GDM1 (cell line): ENCODE measurements around the gene SIT1.

Source experiments
- DNase-seq: peaks from one replicate; lab custom pipeline; 2025; lab: John Stamatoyannopoulos, UW

The SIT1 gene

GRCh38 chr9:35606138-35606504, 44.6 kb downstream of the SIT1 start:
- DNase-seq = no peak

DNA sequence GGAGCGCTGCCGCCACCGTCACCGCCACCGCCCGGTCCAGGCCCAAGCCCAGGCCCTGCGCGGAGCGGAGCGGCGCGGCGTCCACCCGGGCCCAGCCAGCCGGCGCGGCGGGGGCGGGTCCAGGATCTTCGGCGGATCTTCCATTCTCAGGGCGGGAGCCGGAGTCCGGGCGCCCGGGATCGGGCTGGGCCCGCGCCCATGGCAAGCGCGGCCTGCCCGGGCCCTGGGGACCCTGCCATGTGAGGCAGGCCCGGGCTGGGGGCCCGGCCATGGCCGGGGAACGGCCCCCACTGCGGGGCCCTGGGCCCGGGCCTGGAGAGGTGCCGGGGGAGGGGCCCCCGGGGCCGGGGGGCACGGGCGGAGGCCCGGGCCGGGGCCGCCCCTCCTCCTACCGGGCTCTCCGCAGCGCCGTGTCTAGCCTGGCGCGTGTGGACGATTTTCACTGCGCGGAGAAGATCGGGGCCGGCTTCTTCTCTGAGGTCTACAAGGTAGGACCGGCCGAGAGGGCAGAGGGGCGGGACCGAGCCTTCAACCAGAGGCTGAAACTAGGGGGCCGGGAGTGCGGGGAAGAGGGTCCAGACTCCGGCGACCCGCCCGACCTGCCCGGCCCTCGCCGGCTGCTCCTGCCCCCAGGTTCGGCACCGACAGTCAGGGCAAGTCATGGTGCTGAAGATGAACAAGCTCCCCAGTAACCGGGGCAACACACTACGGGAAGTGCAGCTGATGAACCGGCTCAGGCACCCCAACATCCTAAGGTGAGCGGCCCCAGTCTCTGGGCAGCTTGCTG, 45.2 kb downstream of the SIT1 start:
- no peak for DNase-seq

GRCh38 chr9:35604578-35605350, 46.0 kb downstream of the SIT1 start, which contains the start of gene TESK1:
Gene TESK1 (plus strand): TSS chr9:35605262. CDS start chr9:35605620, 358 bp downstream.
- peak; percentile 40 for DNase-seq

- peak; percentile 100 for DNase-seq
These were observed 46.6 kb downstream of the SIT1 start for GRCh38 chr9:35603986-35604577.

- no peak for DNase-seq
These were observed 47.2 kb downstream of the SIT1 start for GRCh38 chr9:35603506-35603985.

- no peak for DNase-seq
These were observed 50.7 kb downstream of the SIT1 start for GRCh38 chr9:35599763-35600604.
